K562 (cell line): ENCODE measurements around the gene GNPTAB. TPM values are rescaled to one million over a fixed set of nuclear protein-coding genes. Genes with fewer than 3 reads are reported as not detected.

Source experiments
- CCNT2 ChIP-seq: IDR thresholded peaks from 2 replicates; pipeline ENCODE4 v1.6.1; 2011; ENCODE audit warnings: borderline replicate concordance, low read depth, mild to moderate bottlenecking, moderate library complexity, mixed read lengths, low read length; ENCODE audit not compliant: insufficient read length; ENCODE audit errors: extremely low read depth
- HIVEP1 ChIP-seq: fragments of 250-450 bp; sonication (Bioruptor Pico); IDR thresholded peaks from 2 replicates; pipeline ENCODE4 v1.4.0; 2020; ENCODE audit warnings: mild to moderate bottlenecking
- KAT2B ChIP-seq: IDR thresholded peaks from one replicate; pipeline ENCODE4 v1.6.1; 2012; ENCODE audit warnings: low read depth, mild to moderate bottlenecking, control low read depth, inconsistent platforms, low read length, moderate library complexity
- MBD2 ChIP-seq: sonication (generic); IDR thresholded peaks from 2 replicates; pipeline ENCODE4 v1.6.1; 2016; ENCODE audit warnings: low read depth, borderline replicate concordance
- NCOR1 ChIP-seq: fragments of 450-650 bp; IDR thresholded peaks from 2 replicates; pipeline ENCODE4 v1.6.1; 2016; ENCODE audit warnings: mild to moderate bottlenecking, moderate library complexity
- NFE2 ChIP-seq: IDR thresholded peaks from 2 replicates; pipeline ENCODE4 v1.6.1; 2014; ENCODE audit warnings: antibody characterized with exemption, low read depth
- PCBP2 ChIP-seq: fragments of 200-400 bp; formaldehyde crosslinking; IDR thresholded peaks from 2 replicates; pipeline ENCODE4 v1.6.1; 2018; ENCODE audit warnings: low read length, low read depth, mild to moderate bottlenecking, moderate library complexity; ENCODE audit not compliant: poor library complexity, severe bottlenecking
- PHTF2 ChIP-seq: fragments of 250-450 bp; sonication (Bioruptor Pico); IDR thresholded peaks from 2 replicates; pipeline ENCODE4 v1.5.0; 2021; ENCODE audit warnings: mild to moderate bottlenecking
- RAD21 ChIP-seq, 2 experiments: fragments of 250-450 bp in 1 of 2; fragments of 450-650 bp in 1 of 2; sonication (Bioruptor Pico) in 1 of 2; formaldehyde crosslinking in 1 of 2; IDR thresholded peaks in 1 of 2; conservative IDR thresholded peaks in 1 of 2; 2 replicates each; pipeline versions ENCODE4 v1.4.0 to v1.8.0; 2020 to 2022; ENCODE audit warnings: mild to moderate bottlenecking in 2 of 2, moderate library complexity in 1 of 2
- RBM17 ChIP-seq: fragments of 200-400 bp; formaldehyde crosslinking; IDR thresholded peaks from 2 replicates; pipeline ENCODE4 v1.6.1; 2017; ENCODE audit warnings: low read depth, mild to moderate bottlenecking, low read length, borderline replicate concordance
- SIX5 ChIP-seq, 2 experiments: IDR thresholded peaks; 2 replicates each; pipeline ENCODE4 v1.6.1; 2011; ENCODE audit warnings: low read length in 2 of 2, borderline replicate concordance in 1 of 2, low read depth in 1 of 2, mild to moderate bottlenecking in 1 of 2, moderate library complexity in 1 of 2; ENCODE audit not compliant: insufficient read depth in 1 of 2
- ZC3H8 ChIP-seq: fragments of 450-650 bp; IDR thresholded peaks from 2 replicates; pipeline ENCODE4 v1.6.1; 2017
- polyA plus RNA-seq, 8 experiments: library from polyadenylated mRNA; depleted of rRNA in 4 of 8; stranded (reverse) in 5 of 8; unstranded in 3 of 8; fragments of >200 nt; fragmentation: Nextera tagmentation in 2 of 8; fragmentation: Illumina TruSeq in 1 of 8; extraction: Ambion mirVana in 2 of 8; extraction: Trizol in 1 of 8; gene quantifications; 2 replicates each; pipeline versions ENCODE4 v1.2.1 to v1.2.3, GENCODE V29; 2011 to 2014; ENCODE audit warnings: inconsistent platforms in 1 of 8, missing spikeins in 1 of 8
- total RNA-seq, 7 experiments: library from RNA; depleted of rRNA in 6 of 7; stranded (reverse); fragments of >200 nt in 6 of 7; fragmentation: Illumina TruSeq in 2 of 7; extraction: Trizol in 2 of 7; gene quantifications; 2 replicates each; pipeline versions ENCODE4 v1.2.1 to v1.2.3, GENCODE V29; 2011 to 2021; ENCODE audit warnings: low replicate concordance in 1 of 7
- TF ChIP-seq, protein P1 (sequence below), 2 experiments: fragments of 450-650 bp; IDR thresholded peaks; 2 replicates each; pipeline ENCODE4 v1.6.1; 2016
- TF ChIP-seq, protein P2 (sequence below): fragments of 250-450 bp; sonication (Bioruptor Pico); IDR thresholded peaks from 2 replicates; pipeline ENCODE4 v1.8.0; 2022; ENCODE audit warnings: moderate library complexity, mild to moderate bottlenecking, inconsistent platforms
- TF ChIP-seq, protein P3 (sequence below): sonication (generic); formaldehyde crosslinking; IDR thresholded peaks from 2 replicates; pipeline ENCODE4 v1.8.0; 2022; ENCODE audit warnings: mild to moderate bottlenecking, missing genetic modification reagents
- TF ChIP-seq, protein P4 (sequence below): fragments of 450-650 bp; formaldehyde crosslinking; IDR thresholded peaks from 2 replicates; pipeline ENCODE4 v1.4.0; 2022; ENCODE audit warnings: missing genetic modification characterization
- TF ChIP-seq, protein P5 (sequence below): fragments of 450-650 bp; IDR thresholded peaks from 2 replicates; pipeline ENCODE4 v1.7.0; 2016; ENCODE audit warnings: borderline replicate concordance

GNPTAB gene
- total and polyA plus RNA-seq, 9 of the 15 experiments (the other 6 are each of a cell fraction or from before 2014, with no cell fraction given): 5.9 to 23.2 (median 19.3) TPM

DNA sequence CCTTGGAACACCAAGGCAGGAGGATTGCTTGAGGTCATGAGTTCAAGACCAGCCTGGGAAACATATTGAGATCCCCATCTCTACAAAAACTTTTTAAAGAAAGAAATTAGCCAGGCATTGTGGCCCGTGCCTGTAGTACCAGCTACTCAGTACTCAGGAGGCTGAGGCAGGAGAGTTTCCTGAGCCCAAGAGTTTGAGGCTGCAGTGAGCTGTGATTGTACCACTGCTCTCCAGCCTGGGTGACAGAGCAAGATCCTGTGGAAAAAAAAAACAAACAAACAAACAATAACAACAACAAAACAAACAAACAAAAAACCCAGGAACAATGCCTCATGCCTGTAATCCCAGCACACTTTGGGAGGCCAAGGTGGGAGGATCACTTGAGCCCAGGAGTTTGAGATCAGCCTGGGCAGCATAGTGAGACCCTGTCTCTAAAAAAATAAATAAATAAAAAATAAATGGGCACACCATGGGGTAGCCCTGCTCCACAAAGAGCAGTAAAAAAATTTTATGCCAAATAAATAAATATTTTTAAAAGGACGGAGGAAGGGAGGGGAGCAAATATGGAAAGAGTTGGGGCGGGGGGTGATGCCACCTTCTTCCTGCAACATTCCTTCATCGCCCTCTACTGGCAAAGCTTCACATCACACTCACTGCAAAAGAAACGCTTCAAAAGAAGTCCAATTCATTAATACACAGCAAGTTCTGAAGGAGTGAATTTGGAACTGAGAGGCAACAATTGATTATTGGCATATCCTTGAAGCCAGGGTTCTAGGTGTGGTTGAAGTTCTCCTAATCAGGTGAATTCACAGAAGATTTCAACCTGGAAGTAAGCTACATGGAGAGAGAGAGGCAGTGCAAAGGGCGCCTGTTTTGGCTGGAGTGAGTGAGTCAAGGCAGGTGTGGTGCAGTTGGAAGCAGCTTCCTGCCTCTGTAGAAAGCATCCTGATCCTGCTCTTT lies 8.8 kb upstream of the GNPTAB start (continued):
- TF ChIP-seq KAT2B (no peak), CCNT2 (no peak), NCOR1 (no peak), MBD2 (no peak), SIX5 (IDR thresholded peaks at IDR 0.05; ENCODE audit: borderline replicate concordance in 1 of 2, insufficient read depth in 1 of 2, low read depth in 1 of 2, low read length in 2 of 2) (no peak), RAD21 (CRISPR knock-in tag; conservative IDR thresholded peaks at IDR 0.05 in 1 of 2, IDR thresholded peaks at IDR 0.05 in 1 of 2) (peak; percentile 82 to 83), PCBP2 (no peak), RBM17 (no peak), NFE2 (no peak), ZC3H8 (no peak), PHTF2 (CRISPR knock-in tag) (no peak), HIVEP1 (CRISPR knock-in tag) (no peak)
- TF ChIP-seq, protein P1, sequence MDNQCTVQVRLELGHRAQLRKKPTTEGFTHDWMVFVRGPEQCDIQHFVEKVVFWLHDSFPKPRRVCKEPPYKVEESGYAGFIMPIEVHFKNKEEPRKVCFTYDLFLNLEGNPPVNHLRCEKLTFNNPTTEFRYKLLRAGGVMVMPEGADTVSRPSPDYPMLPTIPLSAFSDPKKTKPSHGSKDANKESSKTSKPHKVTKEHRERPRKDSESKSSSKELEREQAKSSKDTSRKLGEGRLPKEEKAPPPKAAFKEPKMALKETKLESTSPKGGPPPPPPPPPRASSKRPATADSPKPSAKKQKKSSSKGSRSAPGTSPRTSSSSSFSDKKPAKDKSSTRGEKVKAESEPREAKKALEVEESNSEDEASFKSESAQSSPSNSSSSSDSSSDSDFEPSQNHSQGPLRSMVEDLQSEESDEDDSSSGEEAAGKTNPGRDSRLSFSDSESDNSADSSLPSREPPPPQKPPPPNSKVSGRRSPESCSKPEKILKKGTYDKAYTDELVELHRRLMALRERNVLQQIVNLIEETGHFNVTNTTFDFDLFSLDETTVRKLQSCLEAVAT (IDR thresholded peaks at IDR 0.05): no peak
- TF ChIP-seq, protein P2, sequence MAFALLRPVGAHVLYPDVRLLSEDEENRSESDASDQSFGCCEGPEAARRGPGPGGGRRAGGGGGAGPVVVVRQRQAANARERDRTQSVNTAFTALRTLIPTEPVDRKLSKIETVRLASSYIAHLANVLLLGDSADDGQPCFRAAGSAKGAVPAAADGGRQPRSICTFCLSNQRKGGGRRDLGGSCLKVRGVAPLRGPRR: no peak
- TF ChIP-seq, protein P3, sequence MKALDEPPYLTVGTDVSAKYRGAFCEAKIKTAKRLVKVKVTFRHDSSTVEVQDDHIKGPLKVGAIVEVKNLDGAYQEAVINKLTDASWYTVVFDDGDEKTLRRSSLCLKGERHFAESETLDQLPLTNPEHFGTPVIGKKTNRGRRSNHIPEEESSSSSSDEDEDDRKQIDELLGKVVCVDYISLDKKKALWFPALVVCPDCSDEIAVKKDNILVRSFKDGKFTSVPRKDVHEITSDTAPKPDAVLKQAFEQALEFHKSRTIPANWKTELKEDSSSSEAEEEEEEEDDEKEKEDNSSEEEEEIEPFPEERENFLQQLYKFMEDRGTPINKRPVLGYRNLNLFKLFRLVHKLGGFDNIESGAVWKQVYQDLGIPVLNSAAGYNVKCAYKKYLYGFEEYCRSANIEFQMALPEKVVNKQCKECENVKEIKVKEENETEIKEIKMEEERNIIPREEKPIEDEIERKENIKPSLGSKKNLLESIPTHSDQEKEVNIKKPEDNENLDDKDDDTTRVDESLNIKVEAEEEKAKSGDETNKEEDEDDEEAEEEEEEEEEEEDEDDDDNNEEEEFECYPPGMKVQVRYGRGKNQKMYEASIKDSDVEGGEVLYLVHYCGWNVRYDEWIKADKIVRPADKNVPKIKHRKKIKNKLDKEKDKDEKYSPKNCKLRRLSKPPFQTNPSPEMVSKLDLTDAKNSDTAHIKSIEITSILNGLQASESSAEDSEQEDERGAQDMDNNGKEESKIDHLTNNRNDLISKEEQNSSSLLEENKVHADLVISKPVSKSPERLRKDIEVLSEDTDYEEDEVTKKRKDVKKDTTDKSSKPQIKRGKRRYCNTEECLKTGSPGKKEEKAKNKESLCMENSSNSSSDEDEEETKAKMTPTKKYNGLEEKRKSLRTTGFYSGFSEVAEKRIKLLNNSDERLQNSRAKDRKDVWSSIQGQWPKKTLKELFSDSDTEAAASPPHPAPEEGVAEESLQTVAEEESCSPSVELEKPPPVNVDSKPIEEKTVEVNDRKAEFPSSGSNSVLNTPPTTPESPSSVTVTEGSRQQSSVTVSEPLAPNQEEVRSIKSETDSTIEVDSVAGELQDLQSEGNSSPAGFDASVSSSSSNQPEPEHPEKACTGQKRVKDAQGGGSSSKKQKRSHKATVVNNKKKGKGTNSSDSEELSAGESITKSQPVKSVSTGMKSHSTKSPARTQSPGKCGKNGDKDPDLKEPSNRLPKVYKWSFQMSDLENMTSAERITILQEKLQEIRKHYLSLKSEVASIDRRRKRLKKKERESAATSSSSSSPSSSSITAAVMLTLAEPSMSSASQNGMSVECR (CRISPR knock-in tag): no peak
- TF ChIP-seq, protein P4, sequence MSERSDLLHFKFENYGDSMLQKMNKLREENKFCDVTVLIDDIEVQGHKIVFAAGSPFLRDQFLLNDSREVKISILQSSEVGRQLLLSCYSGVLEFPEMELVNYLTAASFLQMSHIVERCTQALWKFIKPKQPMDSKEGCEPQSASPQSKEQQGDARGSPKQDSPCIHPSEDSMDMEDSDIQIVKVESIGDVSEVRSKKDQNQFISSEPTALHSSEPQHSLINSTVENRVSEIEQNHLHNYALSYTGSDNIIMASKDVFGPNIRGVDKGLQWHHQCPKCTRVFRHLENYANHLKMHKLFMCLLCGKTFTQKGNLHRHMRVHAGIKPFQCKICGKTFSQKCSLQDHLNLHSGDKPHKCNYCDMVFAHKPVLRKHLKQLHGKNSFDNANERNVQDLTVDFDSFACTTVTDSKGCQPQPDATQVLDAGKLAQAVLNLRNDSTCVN (CRISPR knock-in tag): 0 out of 2 replicates have a peak, but pooled peaks have one; percentile 15
- TF ChIP-seq, protein P5, sequence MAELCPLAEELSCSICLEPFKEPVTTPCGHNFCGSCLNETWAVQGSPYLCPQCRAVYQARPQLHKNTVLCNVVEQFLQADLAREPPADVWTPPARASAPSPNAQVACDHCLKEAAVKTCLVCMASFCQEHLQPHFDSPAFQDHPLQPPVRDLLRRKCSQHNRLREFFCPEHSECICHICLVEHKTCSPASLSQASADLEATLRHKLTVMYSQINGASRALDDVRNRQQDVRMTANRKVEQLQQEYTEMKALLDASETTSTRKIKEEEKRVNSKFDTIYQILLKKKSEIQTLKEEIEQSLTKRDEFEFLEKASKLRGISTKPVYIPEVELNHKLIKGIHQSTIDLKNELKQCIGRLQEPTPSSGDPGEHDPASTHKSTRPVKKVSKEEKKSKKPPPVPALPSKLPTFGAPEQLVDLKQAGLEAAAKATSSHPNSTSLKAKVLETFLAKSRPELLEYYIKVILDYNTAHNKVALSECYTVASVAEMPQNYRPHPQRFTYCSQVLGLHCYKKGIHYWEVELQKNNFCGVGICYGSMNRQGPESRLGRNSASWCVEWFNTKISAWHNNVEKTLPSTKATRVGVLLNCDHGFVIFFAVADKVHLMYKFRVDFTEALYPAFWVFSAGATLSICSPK: no peak
